ENCODE measurements around the gene TCEA3. TPM values are rescaled to one million over a fixed set of nuclear protein-coding genes. Genes with fewer than 3 reads are reported as not detected.

The TCEA3 gene
- total and polyA plus RNA-seq, 2 experiments from 2014 or later, result not detected

DNA sequence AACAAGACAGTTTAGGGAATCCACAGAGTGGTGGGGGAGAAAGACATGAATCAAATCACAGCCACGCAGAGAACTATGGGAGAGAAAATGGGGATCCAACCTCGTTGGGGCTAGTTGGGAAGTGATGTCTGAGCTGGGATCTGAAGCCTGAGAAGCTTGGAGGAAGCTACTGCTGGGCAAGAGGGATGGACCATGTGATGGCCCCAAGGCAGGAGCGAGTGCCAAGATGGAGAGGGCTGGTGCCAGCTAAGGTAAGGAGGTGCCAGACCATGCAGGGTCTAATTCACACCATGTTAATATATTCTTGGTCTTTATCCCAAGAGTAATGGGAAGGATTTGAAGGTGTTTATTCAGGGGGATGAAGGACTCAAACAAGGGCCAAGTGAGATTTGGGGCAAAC lies 18.2 kb upstream of the TCEA3 start (continued):
- TF ChIP-seq, protein P1, sequence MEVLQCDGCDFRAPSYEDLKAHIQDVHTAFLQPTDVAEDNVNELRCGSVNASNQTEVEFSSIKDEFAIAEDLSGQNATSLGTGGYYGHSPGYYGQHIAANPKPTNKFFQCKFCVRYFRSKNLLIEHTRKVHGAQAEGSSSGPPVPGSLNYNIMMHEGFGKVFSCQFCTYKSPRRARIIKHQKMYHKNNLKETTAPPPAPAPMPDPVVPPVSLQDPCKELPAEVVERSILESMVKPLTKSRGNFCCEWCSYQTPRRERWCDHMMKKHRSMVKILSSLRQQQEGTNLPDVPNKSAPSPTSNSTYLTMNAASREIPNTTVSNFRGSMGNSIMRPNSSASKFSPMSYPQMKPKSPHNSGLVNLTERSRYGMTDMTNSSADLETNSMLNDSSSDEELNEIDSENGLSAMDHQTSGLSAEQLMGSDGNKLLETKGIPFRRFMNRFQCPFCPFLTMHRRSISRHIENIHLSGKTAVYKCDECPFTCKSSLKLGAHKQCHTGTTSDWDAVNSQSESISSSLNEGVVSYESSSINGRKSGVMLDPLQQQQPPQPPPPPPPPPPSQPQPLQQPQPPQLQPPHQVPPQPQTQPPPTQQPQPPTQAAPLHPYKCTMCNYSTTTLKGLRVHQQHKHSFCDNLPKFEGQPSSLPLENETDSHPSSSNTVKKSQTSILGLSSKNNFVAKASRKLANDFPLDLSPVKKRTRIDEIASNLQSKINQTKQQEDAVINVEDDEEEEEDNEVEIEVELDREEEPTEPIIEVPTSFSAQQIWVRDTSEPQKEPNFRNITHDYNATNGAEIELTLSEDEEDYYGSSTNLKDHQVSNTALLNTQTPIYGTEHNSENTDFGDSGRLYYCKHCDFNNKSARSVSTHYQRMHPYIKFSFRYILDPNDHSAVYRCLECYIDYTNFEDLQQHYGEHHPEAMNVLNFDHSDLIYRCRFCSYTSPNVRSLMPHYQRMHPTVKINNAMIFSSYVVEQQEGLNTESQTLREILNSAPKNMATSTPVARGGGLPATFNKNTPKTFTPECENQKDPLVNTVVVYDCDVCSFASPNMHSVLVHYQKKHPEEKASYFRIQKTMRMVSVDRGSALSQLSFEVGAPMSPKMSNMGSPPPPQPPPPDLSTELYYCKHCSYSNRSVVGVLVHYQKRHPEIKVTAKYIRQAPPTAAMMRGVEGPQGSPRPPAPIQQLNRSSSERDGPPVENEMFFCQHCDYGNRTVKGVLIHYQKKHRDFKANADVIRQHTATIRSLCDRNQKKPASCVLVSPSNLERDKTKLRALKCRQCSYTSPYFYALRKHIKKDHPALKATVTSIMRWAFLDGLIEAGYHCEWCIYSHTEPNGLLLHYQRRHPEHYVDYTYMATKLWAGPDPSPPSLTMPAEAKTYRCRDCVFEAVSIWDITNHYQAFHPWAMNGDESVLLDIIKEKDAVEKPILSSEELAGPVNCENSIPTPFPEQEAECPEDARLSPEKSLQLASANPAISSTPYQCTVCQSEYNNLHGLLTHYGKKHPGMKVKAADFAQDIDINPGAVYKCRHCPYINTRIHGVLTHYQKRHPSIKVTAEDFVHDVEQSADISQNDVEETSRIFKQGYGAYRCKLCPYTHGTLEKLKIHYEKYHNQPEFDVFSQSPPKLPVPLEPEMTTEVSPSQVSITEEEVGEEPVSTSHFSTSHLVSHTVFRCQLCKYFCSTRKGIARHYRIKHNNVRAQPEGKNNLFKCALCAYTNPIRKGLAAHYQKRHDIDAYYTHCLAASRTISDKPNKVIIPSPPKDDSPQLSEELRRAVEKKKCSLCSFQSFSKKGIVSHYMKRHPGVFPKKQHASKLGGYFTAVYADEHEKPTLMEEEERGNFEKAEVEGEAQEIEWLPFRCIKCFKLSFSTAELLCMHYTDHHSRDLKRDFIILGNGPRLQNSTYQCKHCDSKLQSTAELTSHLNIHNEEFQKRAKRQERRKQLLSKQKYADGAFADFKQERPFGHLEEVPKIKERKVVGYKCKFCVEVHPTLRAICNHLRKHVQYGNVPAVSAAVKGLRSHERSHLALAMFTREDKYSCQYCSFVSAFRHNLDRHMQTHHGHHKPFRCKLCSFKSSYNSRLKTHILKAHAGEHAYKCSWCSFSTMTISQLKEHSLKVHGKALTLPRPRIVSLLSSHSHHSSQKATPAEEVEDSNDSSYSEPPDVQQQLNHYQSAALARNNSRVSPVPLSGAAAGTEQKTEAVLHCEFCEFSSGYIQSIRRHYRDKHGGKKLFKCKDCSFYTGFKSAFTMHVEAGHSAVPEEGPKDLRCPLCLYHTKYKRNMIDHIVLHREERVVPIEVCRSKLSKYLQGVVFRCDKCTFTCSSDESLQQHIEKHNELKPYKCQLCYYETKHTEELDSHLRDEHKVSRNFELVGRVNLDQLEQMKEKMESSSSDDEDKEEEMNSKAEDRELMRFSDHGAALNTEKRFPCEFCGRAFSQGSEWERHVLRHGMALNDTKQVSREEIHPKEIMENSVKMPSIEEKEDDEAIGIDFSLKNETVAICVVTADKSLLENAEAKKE (CRISPR knock-in tag; IDR thresholded peaks at IDR 0.05), result no peak
- no peak for TF ChIP-seq CREB1 (CRISPR knock-in tag; IDR thresholded peaks at IDR 0.05; ENCODE audit: low read depth)
- TF ChIP-seq, protein P2, sequence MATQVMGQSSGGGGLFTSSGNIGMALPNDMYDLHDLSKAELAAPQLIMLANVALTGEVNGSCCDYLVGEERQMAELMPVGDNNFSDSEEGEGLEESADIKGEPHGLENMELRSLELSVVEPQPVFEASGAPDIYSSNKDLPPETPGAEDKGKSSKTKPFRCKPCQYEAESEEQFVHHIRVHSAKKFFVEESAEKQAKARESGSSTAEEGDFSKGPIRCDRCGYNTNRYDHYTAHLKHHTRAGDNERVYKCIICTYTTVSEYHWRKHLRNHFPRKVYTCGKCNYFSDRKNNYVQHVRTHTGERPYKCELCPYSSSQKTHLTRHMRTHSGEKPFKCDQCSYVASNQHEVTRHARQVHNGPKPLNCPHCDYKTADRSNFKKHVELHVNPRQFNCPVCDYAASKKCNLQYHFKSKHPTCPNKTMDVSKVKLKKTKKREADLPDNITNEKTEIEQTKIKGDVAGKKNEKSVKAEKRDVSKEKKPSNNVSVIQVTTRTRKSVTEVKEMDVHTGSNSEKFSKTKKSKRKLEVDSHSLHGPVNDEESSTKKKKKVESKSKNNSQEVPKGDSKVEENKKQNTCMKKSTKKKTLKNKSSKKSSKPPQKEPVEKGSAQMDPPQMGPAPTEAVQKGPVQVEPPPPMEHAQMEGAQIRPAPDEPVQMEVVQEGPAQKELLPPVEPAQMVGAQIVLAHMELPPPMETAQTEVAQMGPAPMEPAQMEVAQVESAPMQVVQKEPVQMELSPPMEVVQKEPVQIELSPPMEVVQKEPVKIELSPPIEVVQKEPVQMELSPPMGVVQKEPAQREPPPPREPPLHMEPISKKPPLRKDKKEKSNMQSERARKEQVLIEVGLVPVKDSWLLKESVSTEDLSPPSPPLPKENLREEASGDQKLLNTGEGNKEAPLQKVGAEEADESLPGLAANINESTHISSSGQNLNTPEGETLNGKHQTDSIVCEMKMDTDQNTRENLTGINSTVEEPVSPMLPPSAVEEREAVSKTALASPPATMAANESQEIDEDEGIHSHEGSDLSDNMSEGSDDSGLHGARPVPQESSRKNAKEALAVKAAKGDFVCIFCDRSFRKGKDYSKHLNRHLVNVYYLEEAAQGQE (IDR thresholded peaks at IDR 0.05; ENCODE audit: unreplicated experiment), result no peak

DNA sequence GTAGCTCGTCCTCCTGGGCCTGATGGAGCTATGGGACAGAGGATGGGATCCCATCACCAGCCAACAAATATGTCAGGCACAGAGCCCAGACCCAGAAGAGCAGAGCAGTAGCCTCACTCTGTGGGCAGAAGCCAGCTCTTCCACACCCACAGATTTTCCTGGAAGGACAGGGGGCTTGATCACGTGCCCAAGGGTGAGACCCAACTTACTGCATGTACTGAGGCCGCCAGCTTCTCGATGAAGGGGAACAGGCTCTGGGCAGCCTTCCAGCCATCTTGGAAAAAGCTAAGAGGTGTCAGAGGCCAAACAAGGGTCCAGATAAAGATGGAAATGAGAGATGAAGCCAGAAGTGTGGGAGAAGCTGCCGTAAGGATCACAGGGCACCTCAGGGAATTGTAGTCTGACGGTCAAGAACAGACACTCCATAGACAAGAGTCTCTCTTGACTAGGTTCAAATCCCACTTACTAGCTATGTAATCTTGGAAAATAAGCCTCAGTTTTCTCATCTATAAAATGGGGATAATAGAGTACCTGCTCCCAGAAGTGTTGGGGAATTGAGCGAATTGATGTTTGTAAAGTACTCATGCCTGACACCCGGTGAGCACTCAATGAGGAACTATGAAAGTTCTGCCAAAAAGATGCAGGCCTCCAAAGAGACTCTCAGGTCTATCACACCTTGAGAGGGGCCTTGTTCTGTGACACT lies 17.0 kb upstream of the TCEA3 start:
- H3K27ac Mint-ChIP-seq, result no peak overlapping the region
- Histone ChIP-seq H3K27ac (ENCODE audit: low read depth) (no peak overlapping the region), H4K20me1 (replicated peaks; ENCODE audit: insufficient read depth) (no peaks in the 10 kb centered on the region; the same call in 1 of the 2 replicates), H2AFZ (no peak overlapping the region), H3F3A (replicated peaks; ENCODE audit: low read depth) (no peaks in the 10 kb centered on the region; the same call in 1 of the 2 replicates), H3K9me2 (ENCODE audit: insufficient read depth) (no peaks in the 10 kb centered on the region), H3K36me3 (ENCODE audit: insufficient read depth) (no peaks in the 10 kb centered on the region), H3K4me1 (ENCODE audit: insufficient read depth) (peaks cover 4% of the 10 kb centered on the region; the same call in 1 of the 2 replicates), H3K4me2 (no peak overlapping the region), H3K27me3 (ENCODE audit: insufficient read depth) (no peaks in the 10 kb centered on the region; the same call in 1 of the 2 replicates), H3K4me3 (no peak overlapping the region), H3K79me2 (replicated peaks; ENCODE audit: insufficient read depth) (no peaks in the 10 kb centered on the region)
- peaks cover 6% of the 10 kb centered on the region for H3K27me3 Mint-ChIP-seq (ENCODE audit: insufficient read depth, low read depth, poor library complexity)
- peaks cover 6% of the 10 kb centered on the region; the same call in 2 of the 3 replicates for H3K4me1 Mint-ChIP-seq
- H3K9me3 Mint-ChIP-seq, result no peaks in the 10 kb centered on the region
- peaks cover 19% of the 10 kb centered on the region for H3K36me3 Mint-ChIP-seq (ENCODE audit: low read depth)
- no peak overlapping the region for H3K4me3 Mint-ChIP-seq
- DNase-seq (ENCODE audit: low spot score), result no peak
- ATAC-seq, result no peak
- no peak for TF ChIP-seq ZNF114 (CRISPR knock-in tag; IDR thresholded peaks at IDR 0.05)
- TF ChIP-seq NANOG (IDR thresholded peaks at IDR 0.05; ENCODE audit: borderline replicate concordance), result no peak
- no peak for TF ChIP-seq POLR2AphosphoS5 (IDR thresholded peaks at IDR 0.05; ENCODE audit: low read depth)
- TF ChIP-seq, protein P3, sequence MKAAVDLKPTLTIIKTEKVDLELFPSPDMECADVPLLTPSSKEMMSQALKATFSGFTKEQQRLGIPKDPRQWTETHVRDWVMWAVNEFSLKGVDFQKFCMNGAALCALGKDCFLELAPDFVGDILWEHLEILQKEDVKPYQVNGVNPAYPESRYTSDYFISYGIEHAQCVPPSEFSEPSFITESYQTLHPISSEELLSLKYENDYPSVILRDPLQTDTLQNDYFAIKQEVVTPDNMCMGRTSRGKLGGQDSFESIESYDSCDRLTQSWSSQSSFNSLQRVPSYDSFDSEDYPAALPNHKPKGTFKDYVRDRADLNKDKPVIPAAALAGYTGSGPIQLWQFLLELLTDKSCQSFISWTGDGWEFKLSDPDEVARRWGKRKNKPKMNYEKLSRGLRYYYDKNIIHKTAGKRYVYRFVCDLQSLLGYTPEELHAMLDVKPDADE (IDR thresholded peaks at IDR 0.05), result no peak
- TF ChIP-seq EZH2phosphoT487 (IDR thresholded peaks at IDR 0.05; ENCODE audit: unreplicated experiment), result no peak
- TF ChIP-seq CREB1 (CRISPR knock-in tag; IDR thresholded peaks at IDR 0.05; ENCODE audit: low read depth), result no peak
- TF ChIP-seq EZH2 (IDR thresholded peaks at IDR 0.05; ENCODE audit: low read depth, unreplicated experiment), result no peak
- TF ChIP-seq STAT1 (IDR thresholded peaks at IDR 0.05; ENCODE audit: unreplicated experiment), result no peak
